HFFc6 (cell line): ENCODE data around the gene COASY. TPM values are rescaled to one million over a fixed set of nuclear protein-coding genes. Genes with fewer than 3 reads are reported as not detected.

Experiments used
- DNase-seq: peaks from one replicate; pipeline ENCODE4 v3.0.0-alpha.2; 2018
- H3K27ac Mint-ChIP-seq: 2 replicates; pipeline ENCODE4 v1.8.0; 2020; ENCODE audit warnings: mild to moderate bottlenecking, mixed read lengths
- H3K27me3 Mint-ChIP-seq: 2 replicates; pipeline ENCODE4 v1.8.0; 2021; ENCODE audit warnings: mild to moderate bottlenecking, moderate library complexity, mixed read lengths; ENCODE audit not compliant: insufficient read depth
- H3K36me3 Mint-ChIP-seq: 2 replicates; pipeline ENCODE4 v1.8.0; 2021; ENCODE audit warnings: low read depth, mixed read lengths
- H3K4me1 Mint-ChIP-seq: 2 replicates; pipeline ENCODE4 v1.8.0; 2020; ENCODE audit warnings: low read depth, mixed read lengths
- H3K4me3 Mint-ChIP-seq: 2 replicates; pipeline ENCODE4 v1.8.0; 2020; ENCODE audit warnings: mild to moderate bottlenecking, moderate library complexity, mixed read lengths
- H3K9me3 Mint-ChIP-seq: 2 replicates; pipeline ENCODE4 v1.8.0; 2020; ENCODE audit warnings: mild to moderate bottlenecking, mixed read lengths
- CTCF ChIP-seq: fragments of 200-600 bp; sonication (generic); IDR thresholded peaks from 2 replicates; pipeline ENCODE4 v1.5.0; 2021; ENCODE audit warnings: antibody characterized with exemption, mild to moderate bottlenecking
- total RNA-seq, 6 experiments: library from RNA; stranded (reverse); fragmentation: NEBNext Ultra II Directional; extraction: Animal tissue kit (Norgen Biotek cat#: 25700); gene quantifications; 2 replicates in 1 of 6; 3 replicates in 5 of 6; pipeline ENCODE4 v1.2.3, GENCODE V29; 2021

The COASY gene
- total RNA-seq, 6 experiments from 2014 or later, result 64.6 to 77.6 (median 71.1) TPM

GRCh38 chr17:42520540-42520951 is 41.4 kb upstream of the COASY start:
- DNase-seq, result no peak
- Mint-ChIP-seq H3K4me1 (peaks cover 95% of the 10 kb centered on the region), H3K27me3 (peaks cover 6% of the 10 kb centered on the region), H3K9me3 (no peaks in the 10 kb centered on the region), H3K4me3 (peak overlapping the region; percentile 63), H3K27ac (peak overlapping the region; percentile 97), H3K36me3 (peaks cover 20% of the 10 kb centered on the region)
- TF ChIP-seq CTCF, result peak; percentile 58

- Mint-ChIP-seq H3K4me1 (peaks cover 95% of the 10 kb centered on the region), H3K4me3 (peak overlapping the region; percentile 63), H3K27ac (peak overlapping the region; percentile 97), H3K27me3 (peaks cover 6% of the 10 kb centered on the region), H3K36me3 (peaks cover 20% of the 10 kb centered on the region), H3K9me3 (no peaks in the 10 kb centered on the region)
- no peak for TF ChIP-seq CTCF
- no peak for DNase-seq
Observed at GRCh38 chr17:42521036-42521435, 40.9 kb upstream of the COASY start.

- TF ChIP-seq CTCF, result no peak
- H3K9me3 Mint-ChIP-seq, result no peaks in the 10 kb centered on the region
- peaks cover 6% of the 10 kb centered on the region for H3K27me3 Mint-ChIP-seq
- DNase-seq, result no peak
- peaks cover 20% of the 10 kb centered on the region for H3K36me3 Mint-ChIP-seq
- H3K27ac Mint-ChIP-seq, result peak overlapping the region; percentile 97
- peak overlapping the region; percentile 63 for H3K4me3 Mint-ChIP-seq
- H3K4me1 Mint-ChIP-seq, result peaks cover 95% of the 10 kb centered on the region
Observed at GRCh38 chr17:42521666-42522262, 40.2 kb upstream of the COASY start.

- Mint-ChIP-seq H3K36me3 (peaks cover 20% of the 10 kb centered on the region), H3K9me3 (no peaks in the 10 kb centered on the region), H3K27ac (peak overlapping the region; percentile 97), H3K4me1 (peaks cover 97% of the 10 kb centered on the region), H3K4me3 (no peak overlapping the region), H3K27me3 (peaks cover 6% of the 10 kb centered on the region)
- no peak for DNase-seq
- TF ChIP-seq CTCF, result no peak
Observed at GRCh38 chr17:42522263-42522790, 39.6 kb upstream of the COASY start.

GRCh38 chr17:42522798-42523278 is 39.1 kb upstream of the COASY start:
- no peak overlapping the region for H3K4me3 Mint-ChIP-seq
- peaks cover 6% of the 10 kb centered on the region for H3K27me3 Mint-ChIP-seq
- no peak for DNase-seq
- H3K4me1 Mint-ChIP-seq, result peaks cover 95% of the 10 kb centered on the region
- H3K9me3 Mint-ChIP-seq, result no peaks in the 10 kb centered on the region
- TF ChIP-seq CTCF, result no peak
- H3K36me3 Mint-ChIP-seq, result peaks cover 20% of the 10 kb centered on the region
- peak overlapping the region; percentile 97 for H3K27ac Mint-ChIP-seq
